ENCODE results near the gene TAAR9. TPM values are rescaled to one million over a fixed set of nuclear protein-coding genes. Genes with fewer than 3 reads are reported as not detected.
"Not testable (repeated sequence)": the region's sequence is repeated elsewhere in the genome, so short reads cannot be mapped to it uniquely, and the experiment has no call there.

The TAAR9 gene
- total RNA-seq, 1 experiment from 2014 or later = not detected

DNA sequence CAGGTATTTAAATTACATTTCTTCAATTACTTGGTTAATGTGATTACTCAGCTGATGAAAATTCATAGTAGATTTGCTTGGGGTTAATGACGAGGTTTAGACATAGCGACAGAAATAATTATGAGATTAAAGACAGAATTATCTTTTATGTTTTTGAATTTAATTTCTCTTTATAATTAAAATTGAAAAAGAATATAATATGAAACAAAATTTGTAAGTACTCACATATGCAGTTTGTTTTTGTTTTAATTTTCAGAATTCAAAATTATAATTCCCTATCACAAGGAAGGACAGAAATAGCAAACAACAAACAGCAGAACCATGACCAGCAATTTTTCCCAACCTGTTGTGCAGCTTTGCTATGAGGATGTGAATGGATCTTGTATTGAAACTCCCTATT lies 14.3 kb downstream of the TAAR9 start, which contains the start of gene TAAR8:
TSS of gene TAAR8 (plus strand) at position 301 of the 400 bp plus-strand sequence. CDS start at position 322, 21 bp downstream.
- Histone ChIP-seq H3K27ac (ENCODE audit: low read length) (no peak within 1 kb of the TSS), H3K4me3 (ENCODE audit: low read length) (no peak within 1 kb of the TSS), H3K9ac (ENCODE audit: low read length) (no peak within 1 kb of the TSS), H2AFZ (ENCODE audit: low read length) (no peak within 1 kb of the TSS), H3K4me1 (ENCODE audit: insufficient read depth, low read length) (no peaks in the 10 kb centered on the region), H4K20me1 (ENCODE audit: low read length) (no peaks in the 10 kb centered on the region), H3K4me2 (ENCODE audit: low read length) (no peak within 1 kb of the TSS), H3F3A (ENCODE audit: low read length, unreplicated experiment) (no peaks in the 10 kb centered on the region), H3K79me2 (ENCODE audit: low read length) (no peaks in the 10 kb centered on the region), H3K27me3 (ENCODE audit: low read length) (no peaks in the 10 kb centered on the region), H3K9me3 (ENCODE audit: low read length) (no peaks in the 10 kb centered on the region), H3K36me3 (ENCODE audit: low read depth, low read length) (no peaks in the 10 kb centered on the region), H3K9me2 (replicated peaks; ENCODE audit: low read length) (no peaks in the 10 kb centered on the region)
- ChIA-PET POLR2A (ENCODE audit: unreplicated experiment) (no interaction called here), CTCF (no interaction called here)
- intact Hi-C loops (cut with micrococcal nuclease) = no loop called here
- BruUV-seq (replicated peaks) = no TSS peak
- ATAC-seq = no peak
- TF ChIP-seq, protein P1, sequence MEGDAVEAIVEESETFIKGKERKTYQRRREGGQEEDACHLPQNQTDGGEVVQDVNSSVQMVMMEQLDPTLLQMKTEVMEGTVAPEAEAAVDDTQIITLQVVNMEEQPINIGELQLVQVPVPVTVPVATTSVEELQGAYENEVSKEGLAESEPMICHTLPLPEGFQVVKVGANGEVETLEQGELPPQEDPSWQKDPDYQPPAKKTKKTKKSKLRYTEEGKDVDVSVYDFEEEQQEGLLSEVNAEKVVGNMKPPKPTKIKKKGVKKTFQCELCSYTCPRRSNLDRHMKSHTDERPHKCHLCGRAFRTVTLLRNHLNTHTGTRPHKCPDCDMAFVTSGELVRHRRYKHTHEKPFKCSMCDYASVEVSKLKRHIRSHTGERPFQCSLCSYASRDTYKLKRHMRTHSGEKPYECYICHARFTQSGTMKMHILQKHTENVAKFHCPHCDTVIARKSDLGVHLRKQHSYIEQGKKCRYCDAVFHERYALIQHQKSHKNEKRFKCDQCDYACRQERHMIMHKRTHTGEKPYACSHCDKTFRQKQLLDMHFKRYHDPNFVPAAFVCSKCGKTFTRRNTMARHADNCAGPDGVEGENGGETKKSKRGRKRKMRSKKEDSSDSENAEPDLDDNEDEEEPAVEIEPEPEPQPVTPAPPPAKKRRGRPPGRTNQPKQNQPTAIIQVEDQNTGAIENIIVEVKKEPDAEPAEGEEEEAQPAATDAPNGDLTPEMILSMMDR (conservative IDR thresholded peaks at IDR 0.05; ENCODE audit: low read depth, low read length) = no peak
- no peak for TF ChIP-seq EZH2 (IDR thresholded peaks at IDR 0.05; ENCODE audit: low read length, unreplicated experiment)
- no peak for TF ChIP-seq EZH2phosphoT487 (IDR thresholded peaks at IDR 0.05; ENCODE audit: borderline replicate concordance, low read length)
- DNase-seq = no peak

DNA sequence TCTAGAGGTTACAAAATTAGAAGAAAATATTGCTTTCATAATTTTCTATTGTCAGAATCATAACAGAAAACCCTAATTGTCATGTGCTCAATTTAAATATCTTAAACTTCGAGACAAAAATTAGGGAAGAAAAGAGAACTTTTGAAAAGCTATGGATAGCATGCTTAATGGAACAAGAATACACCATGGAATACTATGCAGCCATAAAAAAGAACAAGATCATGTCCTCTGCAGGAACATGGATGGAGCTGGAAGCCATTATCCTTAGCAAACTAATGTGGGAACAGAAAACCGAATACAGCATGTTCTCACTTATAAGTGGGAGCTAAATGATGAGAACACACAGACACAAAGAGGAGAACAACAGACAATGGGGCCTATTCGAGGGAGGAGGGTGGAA lies 22.0 kb downstream of the TAAR9 start:
- H3K27me3 ChIP-seq (ENCODE audit: low read length); H3K27ac ChIP-seq (ENCODE audit: low read length); H3K79me2 ChIP-seq (ENCODE audit: low read length); H3K4me3 ChIP-seq (ENCODE audit: low read length); intact Hi-C loops (cut with micrococcal nuclease); BruUV-seq (replicated peaks); ATAC-seq; H3K9me3 ChIP-seq (ENCODE audit: low read length); CTCF ChIA-PET; H3K9ac ChIP-seq (ENCODE audit: low read length); H3F3A ChIP-seq (ENCODE audit: low read length, unreplicated experiment); H3K36me3 ChIP-seq (ENCODE audit: low read depth, low read length); H2AFZ ChIP-seq (ENCODE audit: low read length); H4K20me1 ChIP-seq (ENCODE audit: low read length); H3K4me2 ChIP-seq (ENCODE audit: low read length); H3K4me1 ChIP-seq (ENCODE audit: insufficient read depth, low read length); H3K9me2 ChIP-seq (replicated peaks; ENCODE audit: low read length); DNase-seq: not testable (repeated sequence)
- POLR2A ChIA-PET (ENCODE audit: unreplicated experiment) = interaction anchor here (0.7 kb wide), 1 partner anchor 932 kb away, joined by 3 read pairs; the partner anchor contains the start of gene MED23

DNA sequence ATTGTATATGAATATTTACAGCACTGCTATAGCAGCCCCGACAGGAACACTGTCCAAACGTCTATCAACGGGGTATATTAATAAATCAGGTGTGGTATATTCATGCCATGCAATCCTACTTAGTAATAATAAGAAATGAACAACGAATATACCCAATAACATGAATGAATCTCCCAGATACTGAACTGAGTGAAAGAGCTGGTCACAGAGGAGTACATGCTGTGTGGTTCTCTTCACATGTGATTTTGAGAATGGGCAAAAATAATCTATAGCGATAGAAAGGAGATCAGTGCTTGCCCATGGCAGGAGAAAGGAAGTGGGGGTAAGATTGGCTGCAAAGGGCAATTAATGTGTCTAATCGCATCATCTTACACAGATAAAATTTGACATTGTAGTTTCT lies 28.3 kb downstream of the TAAR9 start:
- Histone ChIP-seq H3K79me2 (ENCODE audit: low read length) (no peaks in the 10 kb centered on the region), H3K36me3 (ENCODE audit: low read depth, low read length) (no peaks in the 10 kb centered on the region), H3K4me1 (ENCODE audit: insufficient read depth, low read length) (no peaks in the 10 kb centered on the region), H4K20me1 (ENCODE audit: low read length) (no peaks in the 10 kb centered on the region), H3K4me2 (ENCODE audit: low read length) (no peak overlapping the region), H3K9me2 (replicated peaks; ENCODE audit: low read length) (no peaks in the 10 kb centered on the region), H3K27ac (ENCODE audit: low read length) (no peak overlapping the region), H3F3A (ENCODE audit: low read length, unreplicated experiment) (no peaks in the 10 kb centered on the region), H2AFZ (ENCODE audit: low read length) (no peak overlapping the region), H3K9me3 (ENCODE audit: low read length) (no peaks in the 10 kb centered on the region), H3K27me3 (ENCODE audit: low read length) (peaks cover 15% of the 10 kb centered on the region), H3K9ac (ENCODE audit: low read length) (no peak overlapping the region), H3K4me3 (ENCODE audit: low read length) (no peak overlapping the region)
- no TSS peak for BruUV-seq (replicated peaks)
- intact Hi-C loops (cut with micrococcal nuclease) = no loop called here
- TF ChIP-seq, protein P1 (conservative IDR thresholded peaks at IDR 0.05; ENCODE audit: low read depth, low read length) = no peak
- TF ChIP-seq EZH2phosphoT487 (IDR thresholded peaks at IDR 0.05; ENCODE audit: borderline replicate concordance, low read length) = no peak
- TF ChIP-seq EZH2 (IDR thresholded peaks at IDR 0.05; ENCODE audit: low read length, unreplicated experiment) = no peak
- CTCF ChIA-PET = interaction anchor here (0.7 kb wide), 1 partner anchor 19 kb away, joined by 3 read pairs; no protein-coding TSS in a partner anchor
- no peak for DNase-seq
- POLR2A ChIA-PET (ENCODE audit: unreplicated experiment) = no interaction called here
- ATAC-seq = no peak
